Measurements from ENCODE around the gene PTPRT. TPM values are rescaled to one million over a fixed set of nuclear protein-coding genes. Genes with fewer than 3 reads are reported as not detected.

Gene PTPRT
- total RNA-seq, 1 donor = 0.72 TPM

DNA sequence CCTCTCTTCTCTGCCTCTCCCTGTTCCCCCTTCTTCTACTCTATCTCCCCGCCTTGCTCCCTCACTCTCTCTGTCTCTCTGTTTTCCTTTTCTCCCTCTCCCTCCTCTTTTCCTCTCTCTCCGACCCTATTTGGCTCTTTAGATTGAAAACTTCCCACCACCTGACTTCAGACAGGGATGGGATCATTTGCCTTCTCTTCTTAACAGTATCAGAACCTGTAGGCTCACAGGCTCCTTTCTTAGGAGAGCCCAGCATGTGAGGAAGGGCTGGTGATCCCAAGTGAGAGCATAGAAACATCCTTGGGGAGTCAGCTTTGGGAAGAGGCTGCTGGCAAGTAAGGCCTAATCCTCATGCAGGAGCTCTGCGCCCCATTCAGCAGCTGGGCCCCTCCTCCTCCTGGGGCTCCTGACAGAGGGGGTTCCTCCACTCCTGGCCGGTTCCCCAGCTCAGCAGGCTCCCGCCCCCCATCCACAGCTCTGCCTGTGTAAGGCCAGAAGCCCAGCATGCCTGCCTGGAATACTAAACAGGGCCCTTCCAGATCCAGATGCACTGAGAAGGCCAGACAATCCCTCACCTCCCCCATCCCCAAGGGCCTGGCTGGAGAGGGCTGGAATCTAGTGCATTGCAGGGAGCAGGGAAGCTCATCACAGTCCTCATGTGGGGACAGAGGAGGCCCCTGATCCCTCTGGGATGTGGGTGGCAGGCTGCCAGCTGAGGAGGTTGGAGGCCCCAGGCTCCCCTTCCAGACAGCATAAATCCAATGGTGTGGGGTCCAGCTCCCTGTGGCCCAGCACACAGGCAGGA lies 93.4 kb downstream of the PTPRT start:
- H3K4me3 ChIP-seq (ENCODE audit: low read depth, low read length) = no peak overlapping the region
- TF ChIP-seq, protein P1, sequence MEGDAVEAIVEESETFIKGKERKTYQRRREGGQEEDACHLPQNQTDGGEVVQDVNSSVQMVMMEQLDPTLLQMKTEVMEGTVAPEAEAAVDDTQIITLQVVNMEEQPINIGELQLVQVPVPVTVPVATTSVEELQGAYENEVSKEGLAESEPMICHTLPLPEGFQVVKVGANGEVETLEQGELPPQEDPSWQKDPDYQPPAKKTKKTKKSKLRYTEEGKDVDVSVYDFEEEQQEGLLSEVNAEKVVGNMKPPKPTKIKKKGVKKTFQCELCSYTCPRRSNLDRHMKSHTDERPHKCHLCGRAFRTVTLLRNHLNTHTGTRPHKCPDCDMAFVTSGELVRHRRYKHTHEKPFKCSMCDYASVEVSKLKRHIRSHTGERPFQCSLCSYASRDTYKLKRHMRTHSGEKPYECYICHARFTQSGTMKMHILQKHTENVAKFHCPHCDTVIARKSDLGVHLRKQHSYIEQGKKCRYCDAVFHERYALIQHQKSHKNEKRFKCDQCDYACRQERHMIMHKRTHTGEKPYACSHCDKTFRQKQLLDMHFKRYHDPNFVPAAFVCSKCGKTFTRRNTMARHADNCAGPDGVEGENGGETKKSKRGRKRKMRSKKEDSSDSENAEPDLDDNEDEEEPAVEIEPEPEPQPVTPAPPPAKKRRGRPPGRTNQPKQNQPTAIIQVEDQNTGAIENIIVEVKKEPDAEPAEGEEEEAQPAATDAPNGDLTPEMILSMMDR (IDR thresholded peaks at IDR 0.05; ENCODE audit: insufficient read depth, low read length) = no peak
- no peak for DNase-seq (ENCODE audit: low read depth)

GRCh38 chr20:43095034-43095433 lies 94.7 kb downstream of the PTPRT start:
- no peak for DNase-seq (ENCODE audit: low read depth)
- no peak overlapping the region for H3K4me3 ChIP-seq (ENCODE audit: low read depth, low read length)
- TF ChIP-seq, protein P1 (IDR thresholded peaks at IDR 0.05; ENCODE audit: insufficient read depth, low read length) = no peak

DNA sequence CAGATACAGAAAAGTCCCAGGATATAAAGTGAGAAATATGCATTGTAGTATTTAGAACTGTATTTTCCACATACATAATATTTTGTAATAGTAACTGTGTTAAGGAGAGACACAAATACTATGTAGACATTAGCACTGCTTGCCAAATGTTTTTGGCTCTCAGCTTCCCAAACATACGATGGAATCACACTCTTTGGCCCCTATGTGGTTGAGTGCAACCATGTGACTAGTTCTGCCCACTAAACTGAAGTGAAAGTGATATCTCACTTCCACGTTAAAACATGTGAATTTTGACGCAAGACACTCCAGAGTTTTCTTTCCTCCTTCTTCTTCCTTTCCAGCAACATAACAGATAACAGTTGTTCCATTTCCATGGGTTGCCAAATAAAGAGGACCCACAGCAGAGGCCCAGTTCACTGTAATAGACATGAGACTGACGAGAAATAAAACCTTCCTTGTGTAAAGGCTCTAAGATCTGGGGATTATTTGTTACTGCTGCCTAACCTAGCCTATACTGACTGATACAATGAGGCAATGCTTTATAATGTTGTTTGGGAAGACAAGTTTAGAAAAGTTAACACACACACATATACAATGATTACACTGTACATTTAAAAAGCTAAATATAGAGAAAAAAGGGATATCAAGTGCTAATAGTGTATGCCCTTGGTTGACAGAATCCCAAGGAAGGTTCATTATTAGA lies 97.2 kb downstream of the PTPRT start:
- DNase-seq (ENCODE audit: low read depth) = no peak
- TF ChIP-seq, protein P1 (IDR thresholded peaks at IDR 0.05; ENCODE audit: insufficient read depth, low read length) = no peak
- no peak overlapping the region for H3K4me3 ChIP-seq (ENCODE audit: low read depth, low read length)

DNA sequence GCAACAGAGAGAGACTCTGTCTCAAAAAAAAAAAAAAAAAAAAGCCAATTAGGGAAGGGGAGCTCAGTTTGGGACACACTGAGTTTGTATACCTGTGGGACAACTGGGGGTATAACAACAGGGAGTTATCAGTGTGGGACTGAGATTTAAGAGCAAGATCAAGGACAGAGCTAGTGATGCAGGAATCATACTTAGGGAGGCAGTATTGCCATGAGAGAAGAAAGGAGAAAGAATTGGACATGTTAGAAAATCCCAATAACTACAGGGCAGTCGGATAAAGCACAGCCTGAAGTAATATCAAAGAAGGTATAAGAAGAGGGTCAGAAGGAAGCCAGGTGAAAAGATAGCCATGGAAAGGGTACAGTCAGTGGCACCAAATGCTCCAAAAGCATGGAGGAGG lies 121.2 kb downstream of the PTPRT start:
- no peak for DNase-seq (ENCODE audit: low read depth)
- TF ChIP-seq, protein P1 (IDR thresholded peaks at IDR 0.05; ENCODE audit: insufficient read depth, low read length) = no peak
- H3K4me3 ChIP-seq (ENCODE audit: low read depth, low read length) = no peak overlapping the region

GRCh38 chr20:43066125-43066524 lies 123.6 kb downstream of the PTPRT start:
- TF ChIP-seq, protein P1 (IDR thresholded peaks at IDR 0.05; ENCODE audit: insufficient read depth, low read length) = no peak
- no peak for DNase-seq (ENCODE audit: low read depth)
- no peak overlapping the region for H3K4me3 ChIP-seq (ENCODE audit: low read depth, low read length)

- H3K4me3 ChIP-seq (ENCODE audit: low read depth, low read length) = no peak overlapping the region
- TF ChIP-seq, protein P1 (IDR thresholded peaks at IDR 0.05; ENCODE audit: insufficient read depth, low read length) = no peak
- no peak for DNase-seq (ENCODE audit: low read depth)
Observed at GRCh38 chr20:43065299-43065698, 124.4 kb downstream of the PTPRT start.
